Amniotic stem cell (primary cell): ENCODE results near the gene RDH5.

Source experiments
- DNase-seq: peaks from one replicate; lab custom pipeline; 2025; lab: John Stamatoyannopoulos, UW

Gene RDH5

GRCh38 chr12:55696141-55696540, 24.1 kb upstream of the RDH5 start:
- no peak for DNase-seq

GRCh38 chr12:55696796-55697462, 23.3 kb upstream of the RDH5 start:
- no peak for DNase-seq

- no peak for DNase-seq
Measured at GRCh38 chr12:55697686-55698085, 22.5 kb upstream of the RDH5 start.

DNA sequence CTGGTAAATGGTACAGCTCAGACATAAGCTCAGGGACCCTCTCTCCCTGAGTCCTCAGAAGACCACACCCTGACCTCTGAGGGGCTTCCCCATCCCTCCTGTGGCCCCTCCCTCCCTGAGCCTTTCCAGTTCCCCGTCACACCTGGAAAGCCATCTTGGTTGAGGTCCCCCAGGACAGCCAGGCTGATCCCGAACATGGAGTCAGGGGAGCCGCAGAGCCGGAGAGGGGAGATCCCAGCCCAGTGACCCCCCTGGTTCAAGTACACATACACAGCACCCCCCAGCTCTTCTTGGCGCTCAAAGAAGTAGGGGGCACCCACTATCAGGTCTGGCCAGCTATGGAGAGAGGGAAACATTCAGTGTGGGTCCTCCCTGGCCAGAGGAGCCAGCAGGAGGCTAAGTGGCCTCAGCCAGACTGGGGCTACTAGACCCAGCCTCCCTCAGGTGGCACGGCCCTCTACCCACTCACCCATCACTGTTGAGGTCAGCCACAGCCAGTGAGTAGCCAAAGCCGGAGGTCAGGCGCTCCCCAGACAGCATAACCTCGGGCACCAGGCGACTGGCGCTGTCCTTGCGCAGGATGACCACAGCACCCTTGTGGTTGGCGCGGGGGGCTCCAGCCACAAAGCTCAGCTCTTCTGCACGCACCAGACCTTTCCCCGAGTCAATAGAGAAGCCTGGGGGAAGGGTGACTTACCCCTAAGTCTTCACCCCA, 21.8 kb upstream of the RDH5 start:
- no peak for DNase-seq

DNA sequence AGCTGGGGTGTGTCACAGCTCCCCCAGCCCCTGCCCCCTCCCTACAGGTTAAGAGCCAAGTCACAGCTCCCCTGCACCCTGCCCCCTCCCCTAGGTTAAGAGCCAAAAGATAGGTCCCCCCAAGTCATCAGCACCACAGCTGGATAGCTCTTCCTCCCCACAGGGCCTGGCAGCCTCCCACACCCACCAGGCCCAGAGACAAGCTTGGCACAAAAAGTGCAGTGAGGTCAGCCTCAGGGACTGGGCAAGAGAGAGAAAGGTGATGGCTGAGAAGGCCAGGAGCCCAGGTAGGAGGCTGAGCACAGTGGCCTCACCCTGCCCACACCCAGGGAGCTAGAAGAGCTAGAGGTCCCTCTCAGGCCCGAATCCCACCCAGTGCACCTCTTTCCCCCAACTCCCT, 21.2 kb upstream of the RDH5 start:
- no peak for DNase-seq

GRCh38 chr12:55699471-55700055, 20.6 kb upstream of the RDH5 start:
- DNase-seq = no peak

GRCh38 chr12:55700255-55701018, 19.8 kb upstream of the RDH5 start:
- no peak for DNase-seq

GRCh38 chr12:55702861-55703260, 17.3 kb upstream of the RDH5 start:
- no peak for DNase-seq

DNA sequence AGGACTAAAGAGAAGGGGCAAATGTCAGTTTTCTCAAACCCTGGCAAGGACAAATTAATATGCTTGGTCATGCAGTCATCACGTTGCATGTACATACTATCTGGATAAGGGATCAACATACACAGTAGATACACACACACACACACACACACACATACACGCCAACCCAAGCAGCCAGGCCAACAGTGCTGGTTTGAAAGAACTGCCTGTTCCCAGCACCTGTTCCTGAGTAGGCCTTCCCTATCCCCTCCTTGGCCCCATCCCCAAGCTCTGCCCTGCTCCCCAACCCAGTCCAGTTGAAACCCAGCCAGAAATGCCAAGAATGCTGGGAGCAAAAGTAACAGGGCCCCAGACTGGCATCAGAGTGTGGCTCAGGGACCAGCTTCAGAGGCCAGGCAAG, 16.9 kb upstream of the RDH5 start:
- no peak for DNase-seq

DNA sequence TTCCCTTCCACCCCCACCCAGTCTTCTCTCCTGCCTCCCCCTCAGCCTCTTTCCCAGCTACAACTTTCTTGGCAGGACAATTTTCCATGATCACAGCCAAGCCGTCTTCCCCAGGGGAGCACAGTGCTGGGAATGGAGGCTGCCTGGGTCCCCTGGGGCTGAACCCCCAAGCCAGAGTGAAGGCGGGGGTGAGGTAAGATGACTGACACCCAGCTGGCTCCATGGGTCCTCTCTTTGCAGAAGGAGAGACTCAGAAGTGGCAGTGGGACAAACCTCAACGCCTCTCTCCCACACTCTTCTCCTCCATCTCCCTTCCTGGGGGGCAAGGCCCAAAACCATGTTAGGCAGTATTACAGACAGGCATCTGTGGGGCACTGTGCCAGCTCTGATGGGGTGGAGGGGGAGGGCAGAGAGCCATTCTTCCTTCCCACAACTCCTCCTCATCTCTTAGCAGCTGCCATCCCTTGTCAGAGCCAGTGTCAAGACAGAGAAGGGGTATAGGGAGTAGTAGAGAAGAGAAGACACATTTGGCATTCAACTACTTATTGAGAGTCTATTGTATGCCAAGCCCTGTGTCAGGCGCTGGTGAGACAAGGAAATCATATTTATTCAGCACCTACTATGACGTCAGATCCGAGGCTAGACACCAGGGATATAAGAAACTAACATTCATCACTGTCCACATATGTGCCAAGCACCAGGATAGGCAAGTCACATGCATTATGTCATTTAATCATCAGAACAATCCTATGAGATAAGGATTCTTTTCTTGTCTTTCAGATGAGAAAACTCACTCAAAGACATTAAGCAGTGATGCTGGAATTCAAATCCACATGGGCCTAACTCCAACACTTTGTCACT, 16.1 kb upstream of the RDH5 start:
- DNase-seq = no peak

DNA sequence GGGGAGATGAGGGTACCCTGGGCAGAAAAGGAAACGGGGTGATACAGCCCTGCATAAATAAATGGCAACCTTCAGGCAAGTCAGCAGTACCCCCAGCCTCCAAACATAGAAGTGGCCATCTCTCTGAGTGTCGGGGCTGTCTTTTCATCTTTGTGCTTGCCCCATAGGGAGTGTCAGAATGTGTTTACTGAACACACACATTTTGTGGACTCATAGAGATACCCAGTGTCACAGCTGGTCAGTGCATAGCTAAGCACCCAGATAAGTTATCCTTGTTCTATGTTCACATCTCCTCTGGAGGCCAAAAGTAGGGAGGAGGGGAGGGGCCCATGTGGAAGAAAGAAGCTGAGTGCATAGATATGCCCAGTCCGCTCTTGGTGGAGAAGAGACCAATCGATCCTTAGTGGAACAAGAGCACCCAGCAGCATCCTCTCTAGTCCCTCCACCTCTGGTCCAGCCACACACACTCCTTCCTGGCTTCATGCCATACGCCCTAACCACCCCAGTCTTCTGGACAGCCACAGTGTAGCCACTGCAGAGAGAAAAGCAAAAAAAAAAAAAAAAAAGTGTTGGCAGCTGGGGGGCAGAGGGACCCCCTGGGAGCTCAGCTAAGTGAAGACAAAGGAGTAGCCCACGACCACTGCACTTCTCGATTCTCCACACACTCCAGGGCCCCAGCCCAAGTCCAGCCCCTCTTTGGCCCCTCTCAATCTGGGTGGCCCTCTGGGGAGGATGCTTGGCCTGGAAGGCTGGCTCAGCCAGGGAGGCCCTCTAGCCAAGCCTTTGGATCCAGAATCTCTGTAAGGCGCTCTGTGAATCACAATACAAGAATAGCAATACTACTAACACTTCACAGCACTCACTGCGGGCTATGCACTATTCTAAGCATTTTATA, 15.1 kb upstream of the RDH5 start:
- DNase-seq = no peak

DNA sequence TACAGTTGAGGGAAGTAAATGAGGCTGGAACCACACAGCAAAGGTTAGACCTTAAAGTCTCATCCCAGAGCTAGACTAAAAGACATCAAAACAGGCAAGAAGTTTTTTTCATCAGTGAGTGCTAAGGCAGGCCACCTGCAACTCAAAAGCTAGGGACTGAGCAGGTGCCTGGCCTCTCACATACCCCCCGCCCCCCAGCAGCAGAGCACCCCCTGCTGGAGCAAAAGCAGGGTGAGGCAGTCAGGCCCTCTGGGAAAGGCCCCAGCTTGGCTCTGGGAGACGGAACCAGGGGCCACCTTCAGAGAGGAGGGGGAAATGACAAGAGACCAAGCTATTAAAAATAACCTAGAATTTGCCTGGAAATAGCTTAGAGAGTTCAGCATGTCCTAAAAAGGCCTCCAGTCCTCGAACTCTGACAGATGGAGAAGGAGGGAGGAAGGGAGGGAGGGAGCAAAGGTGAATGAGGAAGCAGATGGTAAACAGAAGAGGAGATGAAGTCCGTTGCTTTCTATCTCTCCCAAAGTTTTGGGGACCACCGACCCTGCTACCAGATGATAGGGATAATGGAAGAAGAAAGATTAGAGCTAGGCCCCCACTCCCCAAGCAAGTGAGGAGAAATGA, 14.3 kb upstream of the RDH5 start:
- DNase-seq = no peak

DNA sequence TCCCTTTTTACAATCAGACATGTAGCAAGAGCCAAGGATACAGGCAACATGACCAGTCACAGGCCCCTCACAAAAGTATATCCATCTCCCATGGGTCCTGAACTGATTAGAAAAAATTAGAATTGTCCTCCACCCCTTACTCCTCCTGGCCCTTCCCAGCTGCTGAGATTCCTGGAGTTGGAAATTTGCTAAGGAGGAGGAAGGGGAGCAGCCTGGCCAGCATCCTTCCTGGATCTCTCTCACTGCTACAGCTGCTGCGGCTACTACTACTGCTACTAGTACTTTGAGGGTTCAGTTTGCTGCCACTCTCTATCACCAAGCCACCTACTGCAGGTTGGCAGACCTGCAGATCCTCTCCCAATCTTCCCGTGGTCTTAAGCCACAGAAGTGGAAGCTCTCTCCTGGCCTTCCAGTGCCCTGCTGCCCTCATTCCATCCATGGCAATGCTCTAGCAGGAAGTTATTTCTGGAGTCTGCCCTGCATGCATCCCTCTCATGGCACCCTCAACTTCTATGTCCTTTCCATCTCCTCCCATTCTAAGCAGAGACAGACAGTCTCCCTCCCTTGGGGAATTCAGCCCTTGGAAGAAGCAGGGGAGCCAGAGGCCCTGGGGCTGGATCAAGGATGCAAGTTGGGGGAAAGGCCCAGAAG, 13.5 kb upstream of the RDH5 start:
- no peak for DNase-seq

GRCh38 chr12:55707219-55707671, 12.9 kb upstream of the RDH5 start:
- DNase-seq = no peak

- no peak for DNase-seq
Measured at GRCh38 chr12:55707841-55708694, 12.1 kb upstream of the RDH5 start, which contains the start of gene ITGA7. Gene ITGA7, minus strand, starts transcription at chr12:55707904. Its CDS starts 222 bp downstream, at chr12:55707682.

DNA sequence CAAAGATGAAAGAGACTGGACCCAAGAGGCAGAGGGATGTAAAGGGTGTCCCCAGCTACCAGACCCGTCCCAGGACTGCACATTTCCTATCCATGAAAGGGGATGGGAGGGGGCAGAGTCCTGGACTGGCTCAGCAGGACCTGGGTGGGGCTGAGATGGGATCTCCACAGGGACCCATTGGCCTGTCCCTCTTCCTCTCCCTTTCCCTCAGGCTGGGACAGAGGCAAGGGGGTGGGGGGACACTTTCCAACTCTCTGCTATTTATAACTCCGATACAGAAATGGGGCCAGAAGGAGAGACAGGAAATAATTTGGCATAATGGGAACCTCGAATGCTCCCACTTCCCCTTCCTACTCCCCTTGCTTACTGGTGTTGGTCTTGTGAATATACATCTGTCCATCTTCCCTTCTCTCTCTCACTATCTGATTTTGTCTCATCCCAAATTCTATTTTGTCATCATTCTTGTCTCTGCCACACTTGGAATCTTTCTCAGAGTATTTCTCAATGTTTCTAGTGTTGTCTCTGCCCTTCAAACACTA, 11.4 kb upstream of the RDH5 start:
- DNase-seq = no peak

GRCh38 chr12:55711786-55712553, 8.2 kb upstream of the RDH5 start:
- no peak for DNase-seq
